Stimulated activated CD4-positive, alpha-beta T cell treated with anti-CD3 and anti-CD28 coated beads, Interleukin-12 subunit alpha, Interleukin-12 subunit beta, amount 100 ng/mL, for 48 hours (primary cell): ENCODE measurements around the gene SYNPR.

Source experiments
- DNase-seq, 3 donors: peaks; one replicate each; pipeline ENCODE4 v3.0.0-alpha.2; 2020; ENCODE audit warnings: low read depth in 2 of 3, low spot score in 1 of 3

Gene SYNPR

GRCh38 chr3:63467392-63467791 is 189.3 kb downstream of the SYNPR start:
- no peak for DNase-seq

GRCh38 chr3:63470745-63471144 is 192.6 kb downstream of the SYNPR start:
- no peak for DNase-seq

- DNase-seq, result no peak
Observed at GRCh38 chr3:63471781-63472180, 193.7 kb downstream of the SYNPR start.

- no peak for DNase-seq
Observed at GRCh38 chr3:63473641-63474166, 195.6 kb downstream of the SYNPR start.

- DNase-seq, result no peak
Observed at GRCh38 chr3:63474828-63475518, 196.9 kb downstream of the SYNPR start.

- DNase-seq, result no peak
Observed at GRCh38 chr3:63477494-63478129, 199.5 kb downstream of the SYNPR start.

GRCh38 chr3:63478990-63479660 is 201.0 kb downstream of the SYNPR start:
- DNase-seq, result no peak

GRCh38 chr3:63479661-63480035 is 201.5 kb downstream of the SYNPR start:
- no peak for DNase-seq

- no peak for DNase-seq
Observed at GRCh38 chr3:63481627-63482026, 203.5 kb downstream of the SYNPR start.

- no peak for DNase-seq
Observed at GRCh38 chr3:63482341-63482740, 204.2 kb downstream of the SYNPR start.

GRCh38 chr3:63492464-63492863 is 214.4 kb downstream of the SYNPR start:
- DNase-seq, result no peak

GRCh38 chr3:63493101-63493500 is 215.0 kb downstream of the SYNPR start:
- DNase-seq, result no peak

- DNase-seq, result no peak
Observed at GRCh38 chr3:63494646-63495045, 216.5 kb downstream of the SYNPR start.

- DNase-seq, result no peak
Observed at GRCh38 chr3:63497641-63498040, 219.5 kb downstream of the SYNPR start.

GRCh38 chr3:63500196-63500595 is 222.1 kb downstream of the SYNPR start:
- no peak for DNase-seq

- no peak for DNase-seq
Observed at GRCh38 chr3:63508305-63508704, 230.2 kb downstream of the SYNPR start.

- no peak for DNase-seq
Observed at GRCh38 chr3:63508771-63509170, 230.7 kb downstream of the SYNPR start.

GRCh38 chr3:63513791-63514190 is 235.7 kb downstream of the SYNPR start:
- no peak for DNase-seq

GRCh38 chr3:63514678-63515077 is 236.6 kb downstream of the SYNPR start:
- no peak for DNase-seq

- DNase-seq, result no peak
Observed at GRCh38 chr3:63519426-63519825, 241.3 kb downstream of the SYNPR start.

GRCh38 chr3:63521657-63522056 is 243.5 kb downstream of the SYNPR start:
- DNase-seq, result no peak

GRCh38 chr3:63523100-63523499 is 245.0 kb downstream of the SYNPR start:
- no peak for DNase-seq
